ENCODE measurements around the gene CREB3L2. TPM values are rescaled to one million over a fixed set of nuclear protein-coding genes. Genes with fewer than 3 reads are reported as not detected.
A peak's percentile ranks its signal among the peaks of the same experiment; 100 is the strongest.

Gene CREB3L2
- total RNA-seq, 1 experiment from 2014 or later, result 11.4 TPM

GRCh38 chr7:137893143-137893742 is 108.6 kb downstream of the CREB3L2 start:
- Histone ChIP-seq H3K36me3 (replicated peaks; ENCODE audit: control insufficient read depth, insufficient read depth, low read length) (peaks cover 11% of the 10 kb centered on the region), H3K4me3 (ENCODE audit: insufficient read depth, low read depth, low read length) (no peak overlapping the region), H3K27me3 (ENCODE audit: control insufficient read depth, insufficient read depth, low read length) (no peaks in the 10 kb centered on the region)
- no peak for DNase-seq

GRCh38 chr7:137891016-137891655 is 110.8 kb downstream of the CREB3L2 start:
- Histone ChIP-seq H3K36me3 (replicated peaks; ENCODE audit: control insufficient read depth, insufficient read depth, low read length) (peaks cover 9% of the 10 kb centered on the region), H3K27me3 (ENCODE audit: control insufficient read depth, insufficient read depth, low read length) (no peaks in the 10 kb centered on the region)
- no peak for DNase-seq

GRCh38 chr7:137890449-137890921 is 111.4 kb downstream of the CREB3L2 start:
- H3K4me3 ChIP-seq (ENCODE audit: insufficient read depth, low read depth, low read length), result no peak overlapping the region
- no peak for DNase-seq
- peaks cover 7% of the 10 kb centered on the region for H3K36me3 ChIP-seq (replicated peaks; ENCODE audit: control insufficient read depth, insufficient read depth, low read length)
- H3K27me3 ChIP-seq (ENCODE audit: control insufficient read depth, insufficient read depth, low read length), result no peaks in the 10 kb centered on the region

More at GRCh38 chr7:137891016-137891655, 110.8 kb downstream of the CREB3L2 start:
- no peak overlapping the region for H3K4me3 ChIP-seq (ENCODE audit: insufficient read depth, low read depth, low read length)

GRCh38 chr7:137888241-137888640 is 113.6 kb downstream of the CREB3L2 start:
- Histone ChIP-seq H3K36me3 (replicated peaks; ENCODE audit: control insufficient read depth, insufficient read depth, low read length) (peaks cover 10% of the 10 kb centered on the region), H3K27me3 (ENCODE audit: control insufficient read depth, insufficient read depth, low read length) (no peaks in the 10 kb centered on the region), H3K4me3 (ENCODE audit: insufficient read depth, low read depth, low read length) (no peak overlapping the region)

GRCh38 chr7:137886746-137887145 is 115.1 kb downstream of the CREB3L2 start:
- H3K27me3 ChIP-seq (ENCODE audit: control insufficient read depth, insufficient read depth, low read length), result no peaks in the 10 kb centered on the region
- H3K36me3 ChIP-seq (replicated peaks; ENCODE audit: control insufficient read depth, insufficient read depth, low read length), result peaks cover 14% of the 10 kb centered on the region
- H3K4me3 ChIP-seq (ENCODE audit: insufficient read depth, low read depth, low read length), result no peak overlapping the region
- no peak for DNase-seq

More at GRCh38 chr7:137888241-137888640, 113.6 kb downstream of the CREB3L2 start:
- no peak for DNase-seq

GRCh38 chr7:137886281-137886680 is 115.6 kb downstream of the CREB3L2 start:
- Histone ChIP-seq H3K27me3 (ENCODE audit: control insufficient read depth, insufficient read depth, low read length) (no peaks in the 10 kb centered on the region), H3K4me3 (ENCODE audit: insufficient read depth, low read depth, low read length) (no peak overlapping the region), H3K36me3 (replicated peaks; ENCODE audit: control insufficient read depth, insufficient read depth, low read length) (peaks cover 16% of the 10 kb centered on the region)
- DNase-seq, result peak; percentile 22

GRCh38 chr7:137885678-137886077 is 116.2 kb downstream of the CREB3L2 start:
- no peaks in the 10 kb centered on the region for H3K27me3 ChIP-seq (ENCODE audit: control insufficient read depth, insufficient read depth, low read length)
- peaks cover 16% of the 10 kb centered on the region for H3K36me3 ChIP-seq (replicated peaks; ENCODE audit: control insufficient read depth, insufficient read depth, low read length)
- H3K4me3 ChIP-seq (ENCODE audit: insufficient read depth, low read depth, low read length), result no peak overlapping the region
- DNase-seq, result peak; percentile 15

GRCh38 chr7:137882806-137883205 is 119.1 kb downstream of the CREB3L2 start:
- Histone ChIP-seq H3K27me3 (ENCODE audit: control insufficient read depth, insufficient read depth, low read length) (no peaks in the 10 kb centered on the region), H3K36me3 (replicated peaks; ENCODE audit: control insufficient read depth, insufficient read depth, low read length) (peaks cover 16% of the 10 kb centered on the region), H3K4me3 (ENCODE audit: insufficient read depth, low read depth, low read length) (no peak overlapping the region)
- DNase-seq, result no peak

GRCh38 chr7:137882261-137882668 is 119.6 kb downstream of the CREB3L2 start:
- no peaks in the 10 kb centered on the region for H3K27me3 ChIP-seq (ENCODE audit: control insufficient read depth, insufficient read depth, low read length)
- H3K36me3 ChIP-seq (replicated peaks; ENCODE audit: control insufficient read depth, insufficient read depth, low read length), result peaks cover 16% of the 10 kb centered on the region
- H3K4me3 ChIP-seq (ENCODE audit: insufficient read depth, low read depth, low read length), result no peak overlapping the region
- DNase-seq, result no peak

- DNase-seq, result no peak
- no peaks in the 10 kb centered on the region for H3K27me3 ChIP-seq (ENCODE audit: control insufficient read depth, insufficient read depth, low read length)
- H3K4me3 ChIP-seq (ENCODE audit: insufficient read depth, low read depth, low read length), result no peak overlapping the region
- peaks cover 16% of the 10 kb centered on the region for H3K36me3 ChIP-seq (replicated peaks; ENCODE audit: control insufficient read depth, insufficient read depth, low read length)
These were observed 120.2 kb downstream of the CREB3L2 start for GRCh38 chr7:137881607-137882260.

- no peaks in the 10 kb centered on the region for H3K27me3 ChIP-seq (ENCODE audit: control insufficient read depth, insufficient read depth, low read length)
- DNase-seq, result no peak
- H3K4me3 ChIP-seq (ENCODE audit: insufficient read depth, low read depth, low read length), result no peak overlapping the region
- peaks cover 18% of the 10 kb centered on the region for H3K36me3 ChIP-seq (replicated peaks; ENCODE audit: control insufficient read depth, insufficient read depth, low read length)
These were observed 121.5 kb downstream of the CREB3L2 start for GRCh38 chr7:137880432-137880831.

GRCh38 chr7:137879357-137880158 is 122.3 kb downstream of the CREB3L2 start:
- DNase-seq, result peak; percentile 68
- Histone ChIP-seq H3K4me3 (ENCODE audit: insufficient read depth, low read depth, low read length) (no peak overlapping the region), H3K36me3 (replicated peaks; ENCODE audit: control insufficient read depth, insufficient read depth, low read length) (peaks cover 12% of the 10 kb centered on the region), H3K27me3 (ENCODE audit: control insufficient read depth, insufficient read depth, low read length) (no peaks in the 10 kb centered on the region)

- H3K27me3 ChIP-seq (ENCODE audit: control insufficient read depth, insufficient read depth, low read length), result no peaks in the 10 kb centered on the region
- H3K36me3 ChIP-seq (replicated peaks; ENCODE audit: control insufficient read depth, insufficient read depth, low read length), result peaks cover 20% of the 10 kb centered on the region
- no peak for DNase-seq
- H3K4me3 ChIP-seq (ENCODE audit: insufficient read depth, low read depth, low read length), result no peak overlapping the region
These were observed 123.4 kb downstream of the CREB3L2 start for GRCh38 chr7:137878333-137878961.

Data from H7 (cell line).